Epithelial cell of esophagus (primary cell): ENCODE results near the gene PARD3B.

ENCODE experiments used
- DNase-seq: peaks from one replicate; pipeline ENCODE4 v3.0.0; 2010; ENCODE audit warnings: low read depth
- H3K4me3 ChIP-seq: 2 replicates; pipeline ENCODE4 v1.5.1; 2011; ENCODE audit warnings: mild to moderate bottlenecking, low read length, control low read depth
- CTCF ChIP-seq: IDR thresholded peaks from 2 replicates; pipeline ENCODE4 v1.5.1; 2011; ENCODE audit warnings: low read depth, mild to moderate bottlenecking, low read length, control low read depth, inconsistent platforms; ENCODE audit not compliant: insufficient read depth; ENCODE audit errors: missing control alignments

Gene PARD3B

GRCh38 chr2:204722207-204722606, 176.9 kb downstream of the PARD3B start:
- no peak for TF ChIP-seq CTCF
- DNase-seq = no peak
- no peak overlapping the region for H3K4me3 ChIP-seq

- no peak overlapping the region for H3K4me3 ChIP-seq
- DNase-seq = no peak
- TF ChIP-seq CTCF = no peak
Measured at GRCh38 chr2:204722691-204723090, 177.4 kb downstream of the PARD3B start.

GRCh38 chr2:204725693-204726360, 180.6 kb downstream of the PARD3B start:
- TF ChIP-seq CTCF = no peak
- DNase-seq = no peak
- no peak overlapping the region for H3K4me3 ChIP-seq

- no peak for TF ChIP-seq CTCF
- no peak for DNase-seq
- no peak overlapping the region for H3K4me3 ChIP-seq
Measured at GRCh38 chr2:204726831-204727230, 181.6 kb downstream of the PARD3B start.

GRCh38 chr2:204727368-204727767, 182.1 kb downstream of the PARD3B start:
- TF ChIP-seq CTCF = no peak
- H3K4me3 ChIP-seq = no peak overlapping the region
- no peak for DNase-seq

GRCh38 chr2:204730603-204731002, 185.3 kb downstream of the PARD3B start:
- DNase-seq = no peak
- no peak for TF ChIP-seq CTCF
- H3K4me3 ChIP-seq = no peak overlapping the region

GRCh38 chr2:204732019-204732418, 186.7 kb downstream of the PARD3B start:
- no peak for TF ChIP-seq CTCF
- H3K4me3 ChIP-seq = no peak overlapping the region
- no peak for DNase-seq
